Ovary (tissue), 3 donors: ENCODE results near the gene SLC34A2.

ENCODE experiments used
- CTCF ChIP-seq, 3 donors: fragments of 450-650 bp in 2 of 3; fragments of 200-600 bp in 1 of 3; IDR thresholded peaks; one replicate each; pipeline versions ENCODE4 v1.5.1 to v1.8.0; 2016 to 2022; ENCODE audit warnings: antibody characterized with exemption in 3 of 3, mild to moderate bottlenecking in 1 of 3
- EP300 ChIP-seq: sonication (generic); formaldehyde crosslinking; IDR thresholded peaks from one replicate; pipeline ENCODE4 v1.6.1; 2017; ENCODE audit warnings: antibody characterized with exemption
- donor health status: DM: no; HTN: no; CAD: no.

- TF ChIP-seq CTCF (IDR thresholded peaks at IDR 0.05), result no peak
- TF ChIP-seq EP300, result no peak
Measured at GRCh38 chr4:25609976-25610375, 45.7 kb upstream of the SLC34A2 start.
